ENCODE data around the gene DCAF8.

GRCh38 chr1:160227561-160227960 lies 34.8 kb downstream of the DCAF8 start:
- TF ChIP-seq CTCF (IDR thresholded peaks at IDR 0.05; ENCODE audit: extremely low read depth in 1 of 2, insufficient read depth in 1 of 2, low read depth in 1 of 2, low read length in 2 of 2) (no peak), MYC (IDR thresholded peaks at IDR 0.05; ENCODE audit: low read depth, low read length) (no peak), EZH2 (IDR thresholded peaks at IDR 0.05; ENCODE audit: borderline replicate concordance, low read depth, low read length, severe bottlenecking) (no peak), POLR2A (IDR thresholded peaks at IDR 0.05; ENCODE audit: low read depth, low read length) (no peak), POLR2AphosphoS5 (IDR thresholded peaks at IDR 0.05; ENCODE audit: insufficient read depth, low read depth, low read length) (no peak), GATA2 (IDR thresholded peaks at IDR 0.05; ENCODE audit: insufficient read depth, insufficient read length, low read depth, low read length) (no peak)

All from endothelial cell of umbilical vein (primary cell).